Neural crest cell (in vitro differentiated cells): ENCODE data around the gene FOXP1. TPM values are rescaled to one million over a fixed set of nuclear protein-coding genes. Genes with fewer than 3 reads are reported as not detected.

Source experiments
- DNase-seq: peaks from one replicate; pipeline ENCODE4 v3.0.0; 2021; ENCODE audit warnings: low read depth, mixed read lengths, low spot score
- H3K27ac Mint-ChIP-seq: one replicate; pipeline ENCODE4 v1.8.0; 2021; ENCODE audit warnings: mild to moderate bottlenecking, mixed read lengths; ENCODE audit not compliant: unreplicated experiment
- H3K27me3 Mint-ChIP-seq: 2 replicates; pipeline ENCODE4 v1.8.0; 2021; ENCODE audit warnings: low read depth, mild to moderate bottlenecking, mixed read lengths
- H3K36me3 Mint-ChIP-seq: 2 replicates; pipeline ENCODE4 v1.8.0; 2021; ENCODE audit warnings: low read depth, mild to moderate bottlenecking, mixed read lengths
- H3K4me1 Mint-ChIP-seq: 2 replicates; pipeline ENCODE4 v1.8.0; 2021; ENCODE audit warnings: mixed read lengths
- H3K4me3 Mint-ChIP-seq: one replicate; pipeline ENCODE4 v1.8.0; 2021; ENCODE audit warnings: mild to moderate bottlenecking, mixed read lengths
- H3K9me3 Mint-ChIP-seq: 2 replicates; pipeline ENCODE4 v1.8.0; 2021; ENCODE audit warnings: mixed read lengths
- total RNA-seq: library from RNA; stranded (reverse); gene quantifications from 2 replicates; pipeline ENCODE4 v1.2.1, GENCODE V29; 2021
- TF ChIP-seq, protein P1 (sequence below): fragments of 200-600 bp; sonication (generic); conservative IDR thresholded peaks from 2 replicates; pipeline ENCODE4 v1.5.0; 2021; ENCODE audit warnings: antibody characterized with exemption, mild to moderate bottlenecking

FOXP1 gene
- total RNA-seq, 1 donor from 2014 or later, result 22.8 TPM

DNA sequence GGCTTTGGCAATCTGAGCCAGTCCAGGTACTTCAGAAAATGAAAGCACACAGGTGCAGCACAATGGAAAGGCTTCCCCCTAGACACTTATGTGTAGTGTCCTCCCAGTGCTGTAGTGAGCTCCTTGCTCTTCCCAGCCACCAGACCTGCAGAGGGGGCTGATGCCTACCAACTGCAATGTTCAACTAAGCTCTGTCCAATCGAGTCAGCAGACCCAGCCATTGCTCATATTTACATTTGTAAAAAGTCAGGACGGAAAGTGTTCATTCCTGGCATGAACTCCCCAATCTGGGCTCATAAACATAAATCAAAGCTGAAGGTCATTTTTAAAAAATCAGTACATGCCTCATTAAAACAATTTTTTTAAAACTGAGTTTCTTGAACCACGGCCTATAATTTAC is 73.0 kb downstream of the FOXP1 start:
- no peak overlapping the region for H3K4me3 Mint-ChIP-seq
- DNase-seq, result no peak
- H3K4me1 Mint-ChIP-seq, result peaks cover 11% of the 10 kb centered on the region
- no peaks in the 10 kb centered on the region for H3K9me3 Mint-ChIP-seq
- no peaks in the 10 kb centered on the region for H3K36me3 Mint-ChIP-seq
- H3K27ac Mint-ChIP-seq, result no peak overlapping the region
- TF ChIP-seq, protein P1, sequence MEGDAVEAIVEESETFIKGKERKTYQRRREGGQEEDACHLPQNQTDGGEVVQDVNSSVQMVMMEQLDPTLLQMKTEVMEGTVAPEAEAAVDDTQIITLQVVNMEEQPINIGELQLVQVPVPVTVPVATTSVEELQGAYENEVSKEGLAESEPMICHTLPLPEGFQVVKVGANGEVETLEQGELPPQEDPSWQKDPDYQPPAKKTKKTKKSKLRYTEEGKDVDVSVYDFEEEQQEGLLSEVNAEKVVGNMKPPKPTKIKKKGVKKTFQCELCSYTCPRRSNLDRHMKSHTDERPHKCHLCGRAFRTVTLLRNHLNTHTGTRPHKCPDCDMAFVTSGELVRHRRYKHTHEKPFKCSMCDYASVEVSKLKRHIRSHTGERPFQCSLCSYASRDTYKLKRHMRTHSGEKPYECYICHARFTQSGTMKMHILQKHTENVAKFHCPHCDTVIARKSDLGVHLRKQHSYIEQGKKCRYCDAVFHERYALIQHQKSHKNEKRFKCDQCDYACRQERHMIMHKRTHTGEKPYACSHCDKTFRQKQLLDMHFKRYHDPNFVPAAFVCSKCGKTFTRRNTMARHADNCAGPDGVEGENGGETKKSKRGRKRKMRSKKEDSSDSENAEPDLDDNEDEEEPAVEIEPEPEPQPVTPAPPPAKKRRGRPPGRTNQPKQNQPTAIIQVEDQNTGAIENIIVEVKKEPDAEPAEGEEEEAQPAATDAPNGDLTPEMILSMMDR, result no peak
- H3K27me3 Mint-ChIP-seq, result no peaks in the 10 kb centered on the region

DNA sequence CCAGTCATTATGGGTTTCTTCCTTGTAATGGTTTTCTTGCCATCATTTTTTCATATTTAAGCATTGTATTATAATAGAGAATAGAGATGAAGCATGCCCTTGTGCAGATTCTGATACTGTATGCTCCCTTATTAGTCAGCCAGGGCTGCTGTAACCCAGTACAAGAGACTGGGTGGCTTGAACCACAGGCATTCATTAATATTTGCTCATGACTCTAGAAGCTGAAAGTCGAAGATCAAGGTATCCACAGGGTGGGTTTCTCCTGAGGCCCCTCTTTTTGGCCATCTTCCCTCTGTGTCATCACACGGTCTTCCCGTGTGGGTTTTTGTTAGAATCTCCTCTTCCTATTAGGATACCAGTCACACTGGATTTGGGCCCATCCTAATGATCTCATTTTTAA is 74.5 kb downstream of the FOXP1 start:
- Mint-ChIP-seq H3K27me3 (no peaks in the 10 kb centered on the region), H3K4me3 (no peak overlapping the region), H3K36me3 (no peaks in the 10 kb centered on the region), H3K27ac (no peak overlapping the region), H3K4me1 (peaks cover 11% of the 10 kb centered on the region), H3K9me3 (no peaks in the 10 kb centered on the region)
- DNase-seq, result no peak
- TF ChIP-seq, protein P1, result no peak

GRCh38 chr3:71505767-71506350 is 77.7 kb downstream of the FOXP1 start:
- TF ChIP-seq, protein P1, result no peak
- no peak for DNase-seq
- no peaks in the 10 kb centered on the region for H3K27me3 Mint-ChIP-seq
- H3K36me3 Mint-ChIP-seq, result no peaks in the 10 kb centered on the region
- no peaks in the 10 kb centered on the region for H3K9me3 Mint-ChIP-seq
- peak overlapping the region; percentile 57 for H3K27ac Mint-ChIP-seq
- H3K4me1 Mint-ChIP-seq, result peaks cover 11% of the 10 kb centered on the region
- no peak overlapping the region for H3K4me3 Mint-ChIP-seq

GRCh38 chr3:71504250-71505036 is 79.1 kb downstream of the FOXP1 start:
- Mint-ChIP-seq H3K4me1 (peaks cover 11% of the 10 kb centered on the region), H3K27me3 (no peaks in the 10 kb centered on the region), H3K4me3 (no peak overlapping the region), H3K27ac (no peak overlapping the region), H3K36me3 (no peaks in the 10 kb centered on the region), H3K9me3 (no peaks in the 10 kb centered on the region)
- DNase-seq, result no peak
- TF ChIP-seq, protein P1, result no peak

- DNase-seq, result no peak
- H3K27me3 Mint-ChIP-seq, result no peaks in the 10 kb centered on the region
- H3K4me3 Mint-ChIP-seq, result no peak overlapping the region
- no peaks in the 10 kb centered on the region for H3K9me3 Mint-ChIP-seq
- peaks cover 11% of the 10 kb centered on the region for H3K4me1 Mint-ChIP-seq
- H3K27ac Mint-ChIP-seq, result no peak overlapping the region
- TF ChIP-seq, protein P1, result no peak
- no peaks in the 10 kb centered on the region for H3K36me3 Mint-ChIP-seq
Measured at GRCh38 chr3:71503525-71504249, 79.8 kb downstream of the FOXP1 start.
